HepG2 (cell line): ENCODE data around the gene OR13C2. TPM values are rescaled to one million over a fixed set of nuclear protein-coding genes. Genes with fewer than 3 reads are reported as not detected.

Experiments used
- ATAC-seq: fragments of 200-7000 bp; cut with Tn5 transposase; 3 replicates; pipeline ENCODE4 v1.9.1; 2020; ENCODE audit warnings: mild to moderate bottlenecking, moderate library complexity
- BruUV-seq: library from RNA; stranded (reverse); fragments of 400-500 nt; replicated peaks from 2 replicates; lab custom pipeline; 2021; lab: Mats Ljungman, UMichigan
- CTCF ChIA-PET: fragments of 300-600 bp; formaldehyde crosslinking; extraction: SDS; loops from one replicate; lab custom pipeline; 2021; ENCODE audit warnings: low total read pairs, inconsistent platforms, low intra/inter-chr PET ratio; lab: Yijun Ruan, JAX
- POLR2A ChIA-PET: fragments of 350-600 bp; sonication (Branson Sonifier 250); formaldehyde crosslinking; loops from one replicate; lab custom pipeline; 2020; ENCODE audit warnings: antibody characterized with exemption, inconsistent platforms; lab: Yijun Ruan, JAX
- DNase-seq: peaks from one replicate; pipeline ENCODE4 v3.0.0-alpha.2; 2015; ENCODE audit warnings: low spot score
- FAIRE-seq: peaks from 3 replicates; lab custom pipeline; 2011; peaks lifted over from hg19 to GRCh38; lab: Jason Lieb, UNC
- H2AFZ ChIP-seq: one replicate; pipeline ENCODE4 v1.6.1; 2011; ENCODE audit warnings: low read length, inconsistent platforms
- H3K27ac ChIP-seq: fragments of 300-600 bp; 3 replicates; pipeline ENCODE4 v1.8.0; 2011; ENCODE audit warnings: mixed run types, mild to moderate bottlenecking, mixed read lengths, low read length, inconsistent platforms; ENCODE audit not compliant: insufficient read depth; ENCODE audit errors: extremely low read length
- H3K27me3 ChIP-seq, 2 experiments: fragments of 200-600 bp in 1 of 2; 2 replicates in 1 of 2; 3 replicates in 1 of 2; pipeline versions ENCODE4 v1.6.0 to v1.8.0; 2011; ENCODE audit warnings: low read length in 2 of 2, mild to moderate bottlenecking in 2 of 2, moderate library complexity in 2 of 2, inconsistent platforms in 1 of 2; ENCODE audit not compliant: insufficient read depth in 2 of 2, control insufficient read depth in 1 of 2
- H3K36me3 ChIP-seq, 2 experiments: fragments of 200-600 bp in 1 of 2; replicated peaks in 1 of 2; 2 replicates in 1 of 2; 3 replicates in 1 of 2; pipeline versions ENCODE4 v1.5.1 to v1.8.0; 2011; ENCODE audit warnings: low read length in 2 of 2, inconsistent platforms in 1 of 2; ENCODE audit not compliant: insufficient read depth in 2 of 2, control insufficient read depth in 1 of 2
- H3K4me1 ChIP-seq: 2 replicates; pipeline ENCODE4 v1.5.1; 2012; ENCODE audit warnings: low read length, inconsistent platforms; ENCODE audit not compliant: insufficient read depth
- H3K4me2 ChIP-seq: 2 replicates; pipeline ENCODE4 v1.6.0; 2011; ENCODE audit warnings: low read depth, low read length, inconsistent platforms
- H3K4me3 ChIP-seq, 3 experiments: fragments of 200-600 bp in 1 of 3; sonication (generic), shearing (Covaris generic) in 1 of 3; replicated peaks in 1 of 3; 2 replicates each; pipeline ENCODE4 v1.5.1; 2011 to 2016; ENCODE audit warnings: low read length in 3 of 3, inconsistent platforms in 2 of 3, low read depth in 2 of 3, mild to moderate bottlenecking in 2 of 3, control low read depth in 1 of 3, mixed read lengths in 1 of 3; ENCODE audit not compliant: insufficient read depth in 1 of 3
- H3K79me2 ChIP-seq: one replicate; pipeline ENCODE4 v1.6.1; 2011; ENCODE audit warnings: low read length, inconsistent platforms; ENCODE audit not compliant: insufficient read depth
- H3K9ac ChIP-seq: 2 replicates; pipeline ENCODE4 v1.6.0; 2011; ENCODE audit warnings: mild to moderate bottlenecking, low read depth, low read length, inconsistent platforms; ENCODE audit not compliant: insufficient read depth
- H3K9me3 ChIP-seq: 2 replicates; pipeline ENCODE4 v1.5.1; 2012; ENCODE audit warnings: mild to moderate bottlenecking, low read length
- H4K20me1 ChIP-seq: 2 replicates; pipeline ENCODE4 v1.6.0; 2011; ENCODE audit warnings: inconsistent platforms, mild to moderate bottlenecking, low read length, moderate library complexity; ENCODE audit not compliant: insufficient read depth
- CEBPG ChIP-seq: IDR thresholded peaks from 2 replicates; pipeline ENCODE4 v1.6.1; 2016
- DDIT3 ChIP-seq: sonication (generic); formaldehyde crosslinking; IDR thresholded peaks from 2 replicates; pipeline ENCODE4 v1.4.0; 2020; ENCODE audit warnings: mild to moderate bottlenecking, missing genetic modification reagents
- MEF2D ChIP-seq: sonication (generic); formaldehyde crosslinking; IDR thresholded peaks from 2 replicates; pipeline ENCODE4 v1.5.1; 2020; ENCODE audit warnings: mild to moderate bottlenecking, missing genetic modification reagents
- PAF1 ChIP-seq: IDR thresholded peaks from 2 replicates; pipeline ENCODE4 v1.6.1; 2016; ENCODE audit warnings: missing genetic modification reagents, missing compliant biosample characterization
- SAFB2 ChIP-seq: sonication (generic); formaldehyde crosslinking; IDR thresholded peaks from 2 replicates; pipeline ENCODE4 v1.5.1; 2020; ENCODE audit warnings: missing genetic modification reagents, low read depth, mild to moderate bottlenecking, borderline replicate concordance
- SIX1 ChIP-seq: sonication (generic); formaldehyde crosslinking; IDR thresholded peaks from 2 replicates; pipeline ENCODE4 v1.4.0; 2020; ENCODE audit warnings: missing genetic modification reagents, borderline replicate concordance
- SPEN ChIP-seq: sonication (generic); formaldehyde crosslinking; IDR thresholded peaks from 2 replicates; pipeline ENCODE4 v1.5.1; 2020; ENCODE audit warnings: low read depth, mild to moderate bottlenecking, missing genetic modification reagents
- UBTF ChIP-seq: sonication (generic); formaldehyde crosslinking; IDR thresholded peaks from 2 replicates; pipeline ENCODE4 v1.4.0; 2020; ENCODE audit warnings: mild to moderate bottlenecking, missing genetic modification reagents
- ZBTB34 ChIP-seq: sonication (generic); formaldehyde crosslinking; IDR thresholded peaks from 2 replicates; pipeline ENCODE4 v1.8.0; 2022; ENCODE audit warnings: mild to moderate bottlenecking, missing genetic modification reagents
- ZNF205 ChIP-seq: IDR thresholded peaks from 2 replicates; pipeline ENCODE4 v1.6.1; 2018; ENCODE audit warnings: missing biosample characterization, missing genetic modification reagents
- ZNF225 ChIP-seq: sonication (generic); formaldehyde crosslinking; IDR thresholded peaks from 2 replicates; pipeline ENCODE4 v1.4.0; 2020; ENCODE audit warnings: mild to moderate bottlenecking, missing genetic modification reagents
- ZNF557 ChIP-seq: sonication (generic); formaldehyde crosslinking; IDR thresholded peaks from 2 replicates; pipeline ENCODE4 v1.4.0; 2020; ENCODE audit warnings: missing genetic modification reagents
- ZNF652 ChIP-seq: IDR thresholded peaks from 2 replicates; pipeline ENCODE4 v1.6.1; 2016; ENCODE audit warnings: low read depth, borderline replicate concordance
- ZNF790 ChIP-seq: sonication (generic); formaldehyde crosslinking; IDR thresholded peaks from 2 replicates; pipeline ENCODE4 v1.8.0; 2022; ENCODE audit warnings: missing genetic modification reagents, mild to moderate bottlenecking, borderline replicate concordance
- WGBS: methylation state at CpG from one replicate; pipeline ENCODE4 v1.1.6; 2017; ENCODE audit warnings: low lambda C conversion rate; 5-methylcytosine and 5-hydroxymethylcytosine counted together
- in situ Hi-C: cut with HindIII; loops from 2 replicates; pipeline ENCODE4 v1.10.0; 2017; ENCODE audit warnings: low pct_unique_long_range_greater_than_20kb; ENCODE audit not compliant: extremely low pct_ligation_motif_present
- intact Hi-C: fragments of 100-400 bp; cut with micrococcal nuclease; formaldehyde crosslinking; loops from one replicate; pipeline ENCODE4 v1.10.0; 2022; ENCODE audit not compliant: unreplicated experiment
- polyA plus RNA-seq, 8 experiments: library from polyadenylated mRNA; depleted of rRNA in 3 of 8; stranded (reverse) in 7 of 8; unstranded in 1 of 8; fragments of >200 nt; fragmentation: Illumina TruSeq in 4 of 8; extraction: Trizol in 4 of 8; gene quantifications; 2 replicates each; pipeline versions ENCODE4 v1.2.1 to v1.2.3, GENCODE V29; 2011 to 2016; ENCODE audit warnings: low read depth in 4 of 8, missing spikeins in 1 of 8, mixed read lengths in 1 of 8; ENCODE audit not compliant: insufficient read depth in 1 of 8
- total RNA-seq, 5 experiments: library from RNA; depleted of rRNA; stranded (reverse); fragments of >200 nt; fragmentation: Illumina TruSeq; extraction: Trizol; gene quantifications; 2 replicates each; pipeline ENCODE4 v1.2.3, GENCODE V29; 2016; ENCODE audit warnings: low read depth in 1 of 5

The OR13C2 gene
- total and polyA plus RNA-seq, 2 of the 13 experiments (the other 11 are each of a cell fraction or from before 2014, with no cell fraction given) = not detected

- TF ChIP-seq ZBTB34 = no peak
- no peak for TF ChIP-seq ZNF557 (CRISPR knock-in tag)
Measured at GRCh38 chr9:104617418-104617817, 12.0 kb upstream of the OR13C2 start (continued).

- intact Hi-C loops = no loop called here
- BruUV-seq = no TSS peak
Measured at GRCh38 chr9:104611213-104611612, 5.8 kb upstream of the OR13C2 start.

More at GRCh38 chr9:104611213-104611612, 5.8 kb upstream of the OR13C2 start:
- Histone ChIP-seq H3K4me3 (no peak overlapping the region), H3K27ac (no peak overlapping the region), H2AFZ (no peak overlapping the region), H3K79me2 (no peaks in the 10 kb centered on the region), H4K20me1 (no peaks in the 10 kb centered on the region), H3K4me1 (no peaks in the 10 kb centered on the region), H3K4me2 (no peak overlapping the region), H3K9me3 (no peaks in the 10 kb centered on the region), H3K27me3 (no peaks in the 10 kb centered on the region), H3K9ac (no peak overlapping the region), H3K36me3 (no peaks in the 10 kb centered on the region)
- CTCF ChIA-PET = no interaction called here
- in situ Hi-C loops = no loop called here
- no peak for ATAC-seq
- FAIRE-seq = no peak
- POLR2A ChIA-PET = no interaction called here
- WGBS = 21% methylated on average over 2 of the region's 2 CpGs
- TF ChIP-seq ZNF225 (CRISPR knock-in tag) (no peak), SPEN (CRISPR knock-in tag) (no peak), SAFB2 (no peak), CEBPG (CRISPR knock-in tag) (no peak), SIX1 (CRISPR knock-in tag) (no peak), MEF2D (CRISPR knock-in tag) (no peak), UBTF (no peak), PAF1 (no peak), ZNF652 (CRISPR knock-in tag) (no peak), DDIT3 (CRISPR knock-in tag) (no peak), ZNF790 (CRISPR knock-in tag) (no peak), ZNF205 (CRISPR knock-in tag) (no peak)
- DNase-seq = no peak
